A673 (cell line): ENCODE data around the gene KCNF1.

Experiments used
- CTCF ChIP-seq: fragments of 300-800, 200-600 bp; sonication (generic); conservative IDR thresholded peaks from 2 replicates; pipeline ENCODE4 v1.5.1; 2017; ENCODE audit warnings: low read depth, mild to moderate bottlenecking, antibody characterized with exemption, low read length, moderate library complexity, mixed read lengths
- EZH2 ChIP-seq: fragments of 200-600 bp; sonication (generic); IDR thresholded peaks from 2 replicates; pipeline ENCODE4 v1.6.1; 2017; ENCODE audit warnings: borderline replicate concordance, low read depth, mild to moderate bottlenecking, mixed read lengths, antibody characterized with exemption, low read length; ENCODE audit not compliant: poor library complexity, severe bottlenecking

- TF ChIP-seq CTCF (no peak), EZH2 (no peak)
Measured at GRCh38 chr2:10935953-10936942, 24.5 kb downstream of the KCNF1 start.
